GM12878 (cell line): Measurements from ENCODE around the gene CDKL4.

Experiments
- ASH2L ChIP-seq: fragments of 300-600, 200-600 bp; sonication (generic); IDR thresholded peaks from 2 replicates; pipeline ENCODE4 v1.6.1; 2017; ENCODE audit warnings: low read depth, mild to moderate bottlenecking, borderline replicate concordance
- BMI1 ChIP-seq: fragments of 450-650 bp; IDR thresholded peaks from 2 replicates; pipeline ENCODE4 v1.6.1; 2016; ENCODE audit warnings: mild to moderate bottlenecking, moderate library complexity, borderline replicate concordance
- CTCF ChIP-seq, 3 experiments: IDR thresholded peaks in 2 of 3; conservative IDR thresholded peaks in 1 of 3; 2 replicates each; pipeline ENCODE4 v1.5.1; 2011; ENCODE audit warnings: low read depth in 3 of 3, low read length in 3 of 3, mild to moderate bottlenecking in 3 of 3, control low read depth in 2 of 3, moderate library complexity in 2 of 3, inconsistent platforms in 1 of 3, mixed read lengths in 1 of 3; ENCODE audit not compliant: control insufficient read depth in 2 of 3, insufficient read depth in 1 of 3; ENCODE audit errors: extremely low read depth in 1 of 3
- DPF2 ChIP-seq: fragments of 450-650 bp; IDR thresholded peaks from 2 replicates; pipeline ENCODE4 v1.6.1; 2017; ENCODE audit warnings: mild to moderate bottlenecking
- POLR2A ChIP-seq: IDR thresholded peaks from 2 replicates; pipeline ENCODE4 v1.6.1; 2011; ENCODE audit warnings: low read depth, mild to moderate bottlenecking, low read length
- STAT3 ChIP-seq: IDR thresholded peaks from 2 replicates; pipeline ENCODE4 v1.6.1; 2011; ENCODE audit warnings: low read depth, low read length, improper control_type of control experiment
- USF1 ChIP-seq: IDR thresholded peaks from 2 replicates; pipeline ENCODE4 v1.6.1; 2011; ENCODE audit warnings: borderline replicate concordance, low read depth, mild to moderate bottlenecking, moderate library complexity, mixed read lengths, low read length; ENCODE audit not compliant: insufficient read depth; ENCODE audit errors: extremely low read length
- TF ChIP-seq, protein P1 (sequence below): fragments of 450-650 bp; IDR thresholded peaks from 2 replicates; pipeline ENCODE4 v1.6.1; 2017; ENCODE audit warnings: low read depth, mild to moderate bottlenecking, moderate library complexity

DNA sequence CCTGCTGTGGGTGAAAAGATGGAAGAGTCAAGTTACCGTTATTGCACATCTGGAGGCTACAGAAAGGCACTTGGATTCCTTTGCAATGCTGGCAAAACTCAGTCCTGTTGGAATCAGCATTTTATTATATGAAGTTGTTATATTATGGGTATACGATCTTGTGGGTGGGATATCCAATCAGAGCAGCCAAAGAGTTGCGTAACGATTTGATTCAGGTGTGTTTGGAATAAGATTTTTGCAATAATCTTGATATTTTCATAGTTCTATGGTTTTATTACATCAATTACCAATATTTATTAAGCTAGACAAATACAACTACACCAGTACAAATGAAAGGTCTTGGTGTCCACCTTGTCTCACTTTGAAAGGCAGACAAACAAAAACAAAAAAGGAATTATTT lies 65.0 kb downstream of the CDKL4 start:
- TF ChIP-seq STAT3 (no peak), BMI1 (no peak), CTCF (IDR thresholded peaks at IDR 0.05 in 2 of 3, conservative IDR thresholded peaks at IDR 0.05 in 1 of 3; ENCODE audit: control insufficient read depth in 2 of 3, extremely low read depth in 1 of 3, insufficient read depth in 1 of 3, low read depth in 3 of 3, low read length in 3 of 3) (no peak), DPF2 (no peak), USF1 (no peak), ASH2L (no peak), POLR2A (no peak)
- TF ChIP-seq, protein P1, sequence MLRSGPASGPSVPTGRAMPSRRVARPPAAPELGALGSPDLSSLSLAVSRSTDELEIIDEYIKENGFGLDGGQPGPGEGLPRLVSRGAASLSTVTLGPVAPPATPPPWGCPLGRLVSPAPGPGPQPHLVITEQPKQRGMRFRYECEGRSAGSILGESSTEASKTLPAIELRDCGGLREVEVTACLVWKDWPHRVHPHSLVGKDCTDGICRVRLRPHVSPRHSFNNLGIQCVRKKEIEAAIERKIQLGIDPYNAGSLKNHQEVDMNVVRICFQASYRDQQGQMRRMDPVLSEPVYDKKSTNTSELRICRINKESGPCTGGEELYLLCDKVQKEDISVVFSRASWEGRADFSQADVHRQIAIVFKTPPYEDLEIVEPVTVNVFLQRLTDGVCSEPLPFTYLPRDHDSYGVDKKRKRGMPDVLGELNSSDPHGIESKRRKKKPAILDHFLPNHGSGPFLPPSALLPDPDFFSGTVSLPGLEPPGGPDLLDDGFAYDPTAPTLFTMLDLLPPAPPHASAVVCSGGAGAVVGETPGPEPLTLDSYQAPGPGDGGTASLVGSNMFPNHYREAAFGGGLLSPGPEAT, result no peak
